Colonic mucosa (tissue), 4 donors: Measurements from ENCODE around the gene LAMB4. TPM values are rescaled to one million over a fixed set of nuclear protein-coding genes. Genes with fewer than 3 reads are reported as not detected.

Experiments used
- DNase-seq: peaks from one replicate; pipeline ENCODE4 v3.0.0-alpha.2; 2020
- H3K27ac ChIP-seq: fragments of 200-600 bp; one replicate; pipeline ENCODE4 v1.8.0; 2021
- H3K27me3 ChIP-seq: fragments of 200-600 bp; one replicate; pipeline ENCODE4 v1.8.0; 2021
- H3K36me3 ChIP-seq: fragments of 200-600 bp; one replicate; pipeline ENCODE4 v1.8.0; 2021
- H3K4me1 ChIP-seq: fragments of 200-600 bp; one replicate; pipeline ENCODE4 v1.8.0; 2021; ENCODE audit warnings: mild to moderate bottlenecking
- H3K4me3 ChIP-seq: fragments of 200-600 bp; one replicate; pipeline ENCODE4 v1.8.0; 2021
- H3K9ac ChIP-seq, 2 donors: one replicate each; pipeline ENCODE4 v1.7.0; 2013; ENCODE audit warnings: control low read depth in 2 of 2, low read depth in 2 of 2, low read length in 2 of 2
- H3K9me3 ChIP-seq: fragments of 200-600 bp; one replicate; pipeline ENCODE4 v1.8.0; 2021
- intact Hi-C: fragments of 100-400 bp; cut with DNase I; formaldehyde crosslinking; loops from one replicate; pipeline ENCODE4 v1.14.1; 2022
- total RNA-seq, 2 donors: library from RNA; stranded (reverse); fragmentation: NEBNext Ultra II Directional in 1 of 2; extraction: Animal tissue kit (Norgen Biotek cat#: 25700) in 1 of 2; gene quantifications; one replicate each; pipeline ENCODE4 v1.2.1, GENCODE V29; 2021
- TF ChIP-seq, protein P1 (sequence below): fragments of 200-600 bp; IDR thresholded peaks from one replicate; pipeline ENCODE4 v1.8.0; 2022; ENCODE audit warnings: antibody characterized with exemption, mild to moderate bottlenecking
- donor health status: healthy.
- donor health status: DM: no; HTN: no; CAD: no.
- donor health status: DM: no; HTN: no; CAD: no.

LAMB4 gene
- total RNA-seq, 2 donors from 2014 or later: 0.27 TPM; not detected in 1

DNA sequence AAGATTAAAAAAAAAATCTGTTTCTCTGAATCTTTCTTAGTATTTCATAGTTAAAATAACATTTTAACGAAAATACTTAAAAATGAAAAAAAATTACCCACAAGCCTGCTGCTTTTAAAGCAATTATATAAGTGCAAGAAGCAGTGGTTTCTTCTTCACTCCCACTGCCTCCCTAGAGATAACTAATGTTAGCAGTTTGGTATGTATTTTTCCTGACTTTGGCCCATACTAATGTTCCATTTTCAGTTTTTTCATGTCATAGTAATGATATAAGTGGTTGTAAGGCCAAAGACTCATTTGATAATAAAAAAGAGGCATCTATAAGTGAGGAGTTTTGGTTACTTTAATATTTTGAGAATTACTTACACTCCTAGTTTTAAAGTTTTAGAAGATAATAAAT, 102.9 kb downstream of the LAMB4 start:
- Histone ChIP-seq H3K4me3 (no peak overlapping the region), H3K4me1 (no peaks in the 10 kb centered on the region), H3K27me3 (no peaks in the 10 kb centered on the region), H3K27ac (no peak overlapping the region), H3K9me3 (no peaks in the 10 kb centered on the region), H3K36me3 (no peaks in the 10 kb centered on the region), H3K9ac (no peak overlapping the region)
- no peak for DNase-seq
- intact Hi-C loops: no loop called here
- TF ChIP-seq, protein P1, sequence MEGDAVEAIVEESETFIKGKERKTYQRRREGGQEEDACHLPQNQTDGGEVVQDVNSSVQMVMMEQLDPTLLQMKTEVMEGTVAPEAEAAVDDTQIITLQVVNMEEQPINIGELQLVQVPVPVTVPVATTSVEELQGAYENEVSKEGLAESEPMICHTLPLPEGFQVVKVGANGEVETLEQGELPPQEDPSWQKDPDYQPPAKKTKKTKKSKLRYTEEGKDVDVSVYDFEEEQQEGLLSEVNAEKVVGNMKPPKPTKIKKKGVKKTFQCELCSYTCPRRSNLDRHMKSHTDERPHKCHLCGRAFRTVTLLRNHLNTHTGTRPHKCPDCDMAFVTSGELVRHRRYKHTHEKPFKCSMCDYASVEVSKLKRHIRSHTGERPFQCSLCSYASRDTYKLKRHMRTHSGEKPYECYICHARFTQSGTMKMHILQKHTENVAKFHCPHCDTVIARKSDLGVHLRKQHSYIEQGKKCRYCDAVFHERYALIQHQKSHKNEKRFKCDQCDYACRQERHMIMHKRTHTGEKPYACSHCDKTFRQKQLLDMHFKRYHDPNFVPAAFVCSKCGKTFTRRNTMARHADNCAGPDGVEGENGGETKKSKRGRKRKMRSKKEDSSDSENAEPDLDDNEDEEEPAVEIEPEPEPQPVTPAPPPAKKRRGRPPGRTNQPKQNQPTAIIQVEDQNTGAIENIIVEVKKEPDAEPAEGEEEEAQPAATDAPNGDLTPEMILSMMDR: no peak

DNA sequence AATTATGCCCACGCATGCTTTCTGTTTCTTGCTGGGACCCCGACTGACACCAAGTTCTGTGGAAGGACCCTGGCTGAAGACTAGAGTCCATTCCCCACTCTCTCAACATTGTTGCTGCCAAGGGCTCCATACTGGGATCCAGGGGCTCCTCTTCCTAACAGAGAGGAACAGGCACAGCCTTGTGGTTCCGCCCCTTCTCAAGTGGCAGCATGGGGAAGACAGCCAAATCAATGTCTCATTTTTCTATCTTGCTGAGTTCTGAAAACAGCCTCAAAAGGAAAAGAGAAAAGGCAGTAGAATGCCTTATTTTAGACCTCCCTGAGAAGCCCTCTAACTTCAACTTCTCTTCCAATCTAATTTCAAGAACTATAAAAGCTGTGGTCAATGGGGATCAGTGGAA, 103.5 kb downstream of the LAMB4 start:
- Histone ChIP-seq H3K4me1 (no peaks in the 10 kb centered on the region), H3K27me3 (no peaks in the 10 kb centered on the region), H3K9me3 (no peaks in the 10 kb centered on the region), H3K9ac (no peak overlapping the region), H3K27ac (no peak overlapping the region), H3K36me3 (no peaks in the 10 kb centered on the region), H3K4me3 (no peak overlapping the region)
- intact Hi-C loops: no loop called here
- TF ChIP-seq, protein P1: no peak
- no peak for DNase-seq

DNA sequence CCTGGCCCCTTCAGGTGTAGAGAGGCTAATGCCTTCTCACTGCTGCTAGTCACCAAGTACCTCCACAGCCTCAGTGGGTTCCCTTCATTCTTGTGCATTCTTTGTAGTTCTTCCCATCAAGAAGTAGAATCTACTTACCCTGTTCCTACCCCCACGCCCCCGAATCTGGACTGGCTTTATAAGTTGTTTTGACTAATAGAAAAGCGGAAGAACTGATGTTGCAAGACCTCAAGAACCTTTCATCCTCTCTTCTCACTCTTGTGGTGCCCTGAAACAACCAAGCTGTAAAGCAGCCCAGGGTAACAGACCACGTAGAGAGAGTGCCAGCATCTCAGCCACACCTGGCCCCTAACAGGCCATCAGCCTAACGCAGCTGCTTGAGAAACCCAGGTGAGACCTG, 104.0 kb downstream of the LAMB4 start:
- H3K27me3 ChIP-seq: no peaks in the 10 kb centered on the region
- DNase-seq: no peak
- intact Hi-C loops: no loop called here

DNA sequence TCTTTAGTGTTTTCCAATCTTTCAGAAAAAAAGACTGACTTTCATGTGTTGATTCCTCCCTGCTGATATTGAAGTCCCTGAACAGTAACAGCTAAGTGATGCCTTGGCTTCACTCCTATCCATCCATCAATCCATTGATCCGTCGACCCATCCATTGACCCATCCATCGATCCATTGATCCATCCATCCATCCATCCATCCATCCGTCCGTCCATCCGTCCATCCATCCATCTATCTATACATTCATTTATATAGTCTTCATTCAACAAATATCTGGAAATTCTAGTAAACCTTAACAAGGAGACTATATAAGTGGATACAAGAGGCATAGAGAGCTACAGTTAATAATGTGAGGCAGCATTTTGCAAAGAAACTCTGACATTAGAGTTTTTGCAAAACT, 105.6 kb downstream of the LAMB4 start:
- intact Hi-C loops: no loop called here
- Histone ChIP-seq H3K4me1 (no peaks in the 10 kb centered on the region), H3K9me3 (no peaks in the 10 kb centered on the region), H3K27ac (no peak overlapping the region), H3K9ac (no peak overlapping the region), H3K36me3 (no peaks in the 10 kb centered on the region), H3K4me3 (no peak overlapping the region), H3K27me3 (no peaks in the 10 kb centered on the region)
- DNase-seq: no peak
- TF ChIP-seq, protein P1: no peak

More for the DNA sequence above, 104.0 kb downstream of the LAMB4 start:
- TF ChIP-seq, protein P1: no peak
- Histone ChIP-seq H3K27ac (no peak overlapping the region), H3K4me1 (no peaks in the 10 kb centered on the region), H3K9ac (no peak overlapping the region), H3K36me3 (no peaks in the 10 kb centered on the region), H3K9me3 (no peaks in the 10 kb centered on the region), H3K4me3 (no peak overlapping the region)

DNA sequence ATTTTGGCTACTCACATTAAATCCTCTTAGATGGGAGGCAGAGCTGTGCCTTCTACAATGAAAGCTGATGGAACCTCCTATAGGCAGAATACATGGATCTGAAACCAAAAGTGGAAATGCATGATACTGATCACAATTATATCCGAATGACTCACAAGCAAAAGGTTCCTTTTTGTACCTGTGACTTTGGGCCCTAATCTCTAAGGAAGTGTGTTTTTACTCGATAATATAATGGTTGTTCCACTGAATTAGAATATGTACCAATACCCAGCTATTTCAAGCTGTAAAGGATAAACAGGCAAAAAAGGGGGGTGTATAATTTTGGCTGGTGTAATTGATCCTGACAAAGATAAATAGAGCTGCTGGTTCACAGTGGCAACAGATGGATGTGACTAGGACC, 109.6 kb downstream of the LAMB4 start:
- TF ChIP-seq, protein P1: no peak
- no peak for DNase-seq
- H3K9me3 ChIP-seq: no peaks in the 10 kb centered on the region
- no peaks in the 10 kb centered on the region for H3K27me3 ChIP-seq
- H3K9ac ChIP-seq: no peak overlapping the region
- no peaks in the 10 kb centered on the region for H3K36me3 ChIP-seq
- intact Hi-C loops: no loop called here
- no peaks in the 10 kb centered on the region for H3K4me1 ChIP-seq
- no peak overlapping the region for H3K27ac ChIP-seq
- H3K4me3 ChIP-seq: no peak overlapping the region

DNA sequence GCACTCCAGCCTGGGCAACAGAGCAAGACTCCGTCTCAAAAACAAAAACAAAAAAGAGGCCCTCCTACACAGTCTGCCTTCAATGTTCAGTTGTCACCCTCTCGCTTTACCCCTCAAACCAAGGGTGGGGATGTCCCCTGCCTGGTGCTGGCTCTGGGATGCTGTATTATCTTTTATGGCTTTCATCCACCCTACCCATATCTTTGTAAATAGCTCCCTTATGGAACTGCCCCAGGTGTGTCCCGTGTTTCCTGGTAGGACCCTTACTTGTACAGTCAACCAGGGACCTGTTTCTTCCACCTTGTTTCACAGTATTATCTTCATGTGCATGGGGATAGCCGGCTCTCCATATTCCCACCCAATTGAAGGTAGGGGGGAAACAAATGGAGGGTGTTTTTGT, 111.5 kb downstream of the LAMB4 start:
- no peak overlapping the region for H3K9ac ChIP-seq
- TF ChIP-seq, protein P1: no peak
- DNase-seq: no peak
- H3K4me1 ChIP-seq: no peaks in the 10 kb centered on the region
- H3K27ac ChIP-seq: no peak overlapping the region
- H3K9me3 ChIP-seq: no peaks in the 10 kb centered on the region
- no peaks in the 10 kb centered on the region for H3K36me3 ChIP-seq
- intact Hi-C loops: no loop called here
- H3K27me3 ChIP-seq: no peaks in the 10 kb centered on the region
- H3K4me3 ChIP-seq: no peak overlapping the region
